Middle frontal gyrus (tissue), 1 donor: ENCODE measurements around the gene KCNAB1.
"Not testable (repeated sequence)": the region's sequence is repeated elsewhere in the genome, so short reads cannot be mapped to it uniquely, and the experiment has no call there.

Experiments used
- DNase-seq: peaks from one replicate; pipeline ENCODE4 v3.0.0-alpha.2; 2015; ENCODE audit warnings: low spot score; ENCODE audit errors: extremely low spot score

The KCNAB1 gene

GRCh38 chr3:156176048-156176447 is 55.7 kb downstream of the KCNAB1 start:
- no peak for DNase-seq

DNA sequence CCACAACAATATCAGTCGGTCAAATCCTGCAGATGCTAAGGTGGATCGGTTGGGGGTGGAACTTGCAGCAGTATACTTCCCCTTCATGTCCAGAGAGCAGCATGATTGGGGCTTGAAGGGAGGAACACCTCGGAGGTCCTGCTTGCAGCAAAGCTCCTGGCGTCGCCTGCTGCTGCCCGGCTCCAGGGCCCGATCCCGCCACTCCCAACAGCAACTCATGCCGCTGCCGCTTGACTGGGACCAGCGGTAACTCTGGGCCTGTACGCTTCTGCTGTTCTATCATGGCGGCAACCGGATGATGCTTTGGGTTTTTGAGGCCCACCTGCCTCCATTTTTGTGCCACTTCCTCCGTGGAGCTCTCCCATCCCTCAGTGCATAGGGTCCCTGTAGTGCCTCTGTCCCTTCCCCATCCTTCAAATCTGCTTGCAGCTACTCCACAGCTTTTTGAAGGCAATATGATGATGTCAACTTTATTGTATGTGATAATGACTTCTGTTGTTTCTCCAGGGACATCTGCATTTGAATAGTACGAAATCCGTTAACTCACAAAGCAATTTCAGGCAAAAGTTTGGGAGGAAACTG is 56.3 kb downstream of the KCNAB1 start:
- no peak for DNase-seq

DNA sequence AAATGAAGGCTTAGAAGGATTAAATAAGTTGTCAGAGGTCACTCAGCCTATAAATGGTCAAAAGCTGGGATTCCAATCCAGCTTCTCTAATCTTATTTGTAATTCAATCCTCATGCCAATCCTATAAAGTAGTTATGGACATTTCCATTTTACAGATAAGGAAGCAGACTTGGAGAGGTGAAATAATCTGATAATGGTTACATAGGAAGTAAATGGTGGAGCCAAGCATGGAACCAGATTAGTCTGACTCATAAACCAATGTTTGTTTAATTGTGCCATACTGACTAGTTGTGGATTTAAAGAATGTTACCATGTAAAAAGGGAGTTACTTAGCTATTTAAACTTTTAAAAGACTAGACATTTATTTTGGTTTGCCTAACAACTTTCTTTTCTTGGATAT is 59.7 kb downstream of the KCNAB1 start:
- DNase-seq = no peak

GRCh38 chr3:156181509-156181908 is 61.1 kb downstream of the KCNAB1 start:
- no peak for DNase-seq

GRCh38 chr3:156183396-156183795 is 63.0 kb downstream of the KCNAB1 start:
- DNase-seq = no peak

- no peak for DNase-seq
These were observed 63.8 kb downstream of the KCNAB1 start for GRCh38 chr3:156184156-156184555.

GRCh38 chr3:156187146-156187769 is 66.9 kb downstream of the KCNAB1 start:
- DNase-seq = no peak

- DNase-seq = no peak
These were observed 68.4 kb downstream of the KCNAB1 start for GRCh38 chr3:156188757-156189156.

DNA sequence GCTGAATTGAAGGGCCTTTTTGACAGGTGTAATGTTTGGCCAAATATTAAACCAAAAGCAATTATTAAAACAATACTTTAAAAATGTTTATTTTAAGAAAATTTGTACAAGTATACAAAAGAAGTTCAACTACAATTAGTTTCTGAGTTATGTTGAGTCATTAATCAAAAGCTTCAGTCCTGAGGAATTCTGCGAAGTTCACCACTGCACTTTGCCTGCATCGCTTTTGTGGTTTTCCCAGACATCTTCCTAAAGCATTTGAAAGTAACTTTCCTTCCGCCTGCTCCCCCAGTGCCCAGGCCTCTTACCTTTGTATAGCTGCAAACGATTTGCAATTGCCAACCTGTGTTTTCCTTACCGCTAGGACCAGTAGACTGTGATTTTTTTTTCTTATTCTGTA is 69.5 kb downstream of the KCNAB1 start:
- DNase-seq = no peak

- not testable (repeated sequence) for DNase-seq
These were observed 74.6 kb downstream of the KCNAB1 start for GRCh38 chr3:156194945-156195344.

DNA sequence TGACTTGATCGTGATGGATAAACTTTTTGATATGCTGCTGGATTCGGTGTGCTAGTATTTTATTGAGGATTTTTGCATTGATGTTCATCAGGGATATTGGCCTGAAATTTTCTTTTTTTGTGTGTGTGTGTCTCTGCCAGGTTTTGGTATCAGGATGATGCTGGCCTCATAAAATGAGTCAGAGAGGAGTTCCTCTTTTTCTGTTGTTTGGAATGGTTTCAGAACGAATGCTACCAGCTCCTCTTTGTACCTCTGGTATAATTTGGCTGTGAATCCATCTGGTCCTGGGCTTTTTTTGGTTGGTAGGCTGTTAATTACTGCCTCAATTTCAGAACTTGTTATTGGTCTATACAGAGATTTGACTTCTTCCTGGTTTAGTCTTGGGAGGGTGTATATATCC is 76.8 kb downstream of the KCNAB1 start:
- DNase-seq = not testable (repeated sequence)

- no peak for DNase-seq
These were observed 81.3 kb downstream of the KCNAB1 start for GRCh38 chr3:156201411-156202405.

DNA sequence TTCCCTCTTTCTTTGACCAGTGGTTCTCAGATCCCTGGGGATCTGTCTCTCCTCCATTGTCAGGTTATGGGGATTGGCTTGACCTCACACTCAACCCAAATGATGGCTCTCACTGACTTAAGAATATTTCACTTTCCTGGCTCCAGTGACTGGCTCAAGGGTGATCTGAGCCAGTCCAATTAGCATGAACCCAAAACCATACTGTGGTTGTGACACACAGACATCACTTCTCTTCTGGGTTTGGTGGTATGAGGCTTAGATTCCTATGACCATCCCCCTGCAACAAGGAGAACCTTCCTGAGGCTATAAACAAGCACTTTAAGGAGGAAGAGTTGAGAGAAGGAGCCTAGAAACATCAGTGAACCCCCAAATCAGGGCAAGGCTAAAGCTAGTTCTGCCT is 85.8 kb downstream of the KCNAB1 start:
- no peak for DNase-seq

DNA sequence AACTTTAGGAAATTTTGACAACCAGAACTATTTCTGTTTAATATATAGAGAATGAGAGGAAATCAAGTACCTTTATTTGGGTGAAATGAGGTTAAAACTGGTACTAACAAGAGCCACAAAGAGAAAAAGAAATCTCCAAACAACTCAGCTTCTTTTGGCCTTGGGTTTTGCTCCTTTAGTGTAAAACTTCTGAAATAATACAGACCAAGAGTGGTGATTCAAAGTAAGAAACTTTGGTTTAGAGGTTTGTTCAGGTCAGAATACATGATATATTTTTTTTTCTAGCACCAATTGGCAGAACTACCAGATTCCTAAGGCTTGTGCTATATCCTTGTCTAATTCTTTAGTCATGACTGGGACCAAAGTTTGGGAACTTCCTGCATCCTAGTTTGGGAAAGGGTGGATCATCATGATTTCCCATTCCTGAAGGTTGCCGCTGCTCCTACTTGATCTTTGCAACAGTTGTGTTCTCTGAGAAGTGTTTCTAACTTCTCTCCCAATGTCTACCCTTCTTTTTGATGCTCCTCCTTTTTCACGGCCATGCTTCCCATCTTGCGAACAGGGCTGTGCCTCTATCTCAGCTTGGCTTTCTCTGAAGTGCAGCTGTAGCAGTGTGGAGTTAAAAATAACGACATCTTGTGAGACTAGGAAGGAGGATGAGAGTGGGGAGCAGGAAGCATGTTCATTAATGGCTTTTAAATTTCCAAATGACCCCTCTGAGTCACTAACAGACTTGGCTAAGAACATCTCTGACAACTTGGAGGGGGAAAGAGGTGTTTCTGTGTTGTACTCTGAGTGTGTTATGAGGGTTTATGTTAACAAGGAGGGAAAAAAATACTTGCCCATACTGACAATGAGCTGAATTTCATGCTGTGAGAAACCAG is 87.7 kb downstream of the KCNAB1 start:
- DNase-seq = no peak

- no peak for DNase-seq
These were observed 89.4 kb downstream of the KCNAB1 start for GRCh38 chr3:156209631-156210335.

- DNase-seq = no peak
These were observed 91.2 kb downstream of the KCNAB1 start for GRCh38 chr3:156211583-156211982.

DNA sequence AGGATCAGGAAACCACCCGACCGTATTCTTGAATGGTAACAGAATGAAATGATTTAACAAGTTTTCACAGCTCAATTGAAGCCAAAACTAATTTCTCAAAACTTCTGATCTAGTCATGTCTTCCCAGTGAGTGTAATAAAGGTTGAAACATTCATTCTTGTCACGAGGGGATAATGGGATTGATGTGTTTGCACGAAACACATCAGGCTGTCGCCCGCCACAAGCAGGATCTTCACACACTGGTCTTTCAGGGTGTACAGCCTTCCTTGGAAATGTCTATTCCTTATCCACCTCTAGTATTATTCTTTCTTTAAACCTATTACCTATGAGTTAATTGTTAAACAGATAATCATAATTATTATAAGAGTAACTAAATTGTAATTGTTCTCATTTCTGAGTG is 94.3 kb downstream of the KCNAB1 start:
- DNase-seq = no peak

DNA sequence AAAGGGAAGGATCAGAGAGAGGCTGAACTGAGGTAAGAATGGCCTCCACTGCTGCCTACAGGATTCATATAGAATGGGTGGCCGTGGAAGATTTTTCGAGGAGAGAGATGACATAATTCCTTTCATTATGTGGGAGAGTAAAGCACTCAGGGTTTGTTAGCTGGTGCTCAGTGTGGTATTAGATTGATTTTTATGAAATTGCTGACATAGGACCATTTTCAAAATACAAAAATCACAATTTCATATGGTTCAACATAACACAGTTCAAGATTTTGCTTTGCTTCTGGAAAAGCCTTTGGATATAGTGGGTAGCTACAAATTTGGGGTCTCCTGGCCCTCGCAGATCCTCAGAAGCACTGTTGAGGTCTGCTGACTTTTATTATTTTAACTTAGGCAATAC is 95.4 kb downstream of the KCNAB1 start:
- DNase-seq = no peak

GRCh38 chr3:156216216-156216615 is 95.8 kb downstream of the KCNAB1 start:
- DNase-seq = no peak

- no peak for DNase-seq
These were observed 96.5 kb downstream of the KCNAB1 start for GRCh38 chr3:156216852-156217251.
